Activated T-cell treated with anti-CD3 and anti-CD28 coated beads for 4 hours (primary cell): ENCODE measurements around the gene POFUT2.
"Not testable (repeated sequence)": the region's sequence is repeated elsewhere in the genome, so short reads cannot be mapped to it uniquely, and the experiment has no call there.

Experiments
- DNase-seq: peaks from one replicate; pipeline ENCODE4 v3.0.0-alpha.2; 2020

The POFUT2 gene

DNA sequence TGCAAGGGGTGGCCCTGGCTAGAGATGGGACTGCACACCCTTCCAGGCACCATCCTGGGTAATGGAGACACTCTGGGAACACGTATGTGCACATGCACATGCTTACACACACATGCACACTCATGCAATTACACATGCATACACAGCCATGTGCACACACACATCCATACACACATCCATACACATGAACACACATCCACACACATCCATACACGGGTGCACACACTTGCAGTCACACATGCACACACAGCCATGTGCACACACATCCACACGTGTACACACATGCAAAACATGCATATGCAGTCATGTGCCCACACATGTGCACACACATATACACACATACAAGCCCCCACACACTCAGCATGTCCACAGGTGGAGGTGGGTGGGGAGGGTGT, 22.3 kb upstream of the POFUT2 start:
- no peak for DNase-seq

DNA sequence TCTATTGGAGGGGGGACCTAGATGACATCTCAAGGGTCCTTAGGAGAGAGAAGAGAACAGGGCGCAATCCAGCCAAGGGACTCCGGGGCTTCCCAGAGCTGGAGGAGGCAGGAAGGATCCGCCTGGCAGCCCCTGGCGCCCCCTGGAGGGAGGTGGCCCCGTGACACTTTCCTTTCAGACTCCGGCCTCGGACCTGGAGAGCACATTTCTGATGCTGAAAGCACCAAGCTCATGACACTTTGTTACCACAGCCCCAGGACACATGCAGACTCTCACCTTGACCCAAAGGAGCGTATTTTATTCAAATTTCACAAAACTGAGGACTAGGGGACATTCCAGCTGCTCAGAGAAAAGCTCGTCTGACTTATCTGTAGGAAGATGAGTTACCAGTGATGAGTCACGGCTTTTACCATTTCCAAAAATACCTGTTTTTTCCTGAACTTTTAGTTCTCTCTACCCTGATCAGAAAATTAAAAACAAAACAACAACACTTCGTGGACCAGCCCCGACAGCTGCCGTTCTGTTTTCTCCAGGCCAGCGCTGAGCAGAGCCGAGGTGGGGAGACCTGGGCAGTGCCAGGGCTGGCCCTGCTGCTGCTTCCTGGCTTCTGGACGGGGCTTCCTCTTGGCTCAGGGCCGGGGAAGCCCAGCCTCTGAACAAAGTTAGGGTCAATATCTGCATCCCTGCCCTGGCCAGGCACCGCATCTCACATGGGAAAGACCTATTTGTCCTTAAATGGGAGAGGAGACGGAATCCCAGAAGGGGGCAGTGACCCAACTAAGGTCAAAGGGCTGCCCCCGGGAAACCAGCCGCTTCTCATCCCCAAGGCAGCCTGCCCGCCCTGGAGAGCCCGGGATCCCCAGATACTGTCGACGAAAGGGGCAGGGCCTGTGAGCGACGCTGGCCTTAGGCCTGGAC, 21.6 kb upstream of the POFUT2 start:
- no peak for DNase-seq

DNA sequence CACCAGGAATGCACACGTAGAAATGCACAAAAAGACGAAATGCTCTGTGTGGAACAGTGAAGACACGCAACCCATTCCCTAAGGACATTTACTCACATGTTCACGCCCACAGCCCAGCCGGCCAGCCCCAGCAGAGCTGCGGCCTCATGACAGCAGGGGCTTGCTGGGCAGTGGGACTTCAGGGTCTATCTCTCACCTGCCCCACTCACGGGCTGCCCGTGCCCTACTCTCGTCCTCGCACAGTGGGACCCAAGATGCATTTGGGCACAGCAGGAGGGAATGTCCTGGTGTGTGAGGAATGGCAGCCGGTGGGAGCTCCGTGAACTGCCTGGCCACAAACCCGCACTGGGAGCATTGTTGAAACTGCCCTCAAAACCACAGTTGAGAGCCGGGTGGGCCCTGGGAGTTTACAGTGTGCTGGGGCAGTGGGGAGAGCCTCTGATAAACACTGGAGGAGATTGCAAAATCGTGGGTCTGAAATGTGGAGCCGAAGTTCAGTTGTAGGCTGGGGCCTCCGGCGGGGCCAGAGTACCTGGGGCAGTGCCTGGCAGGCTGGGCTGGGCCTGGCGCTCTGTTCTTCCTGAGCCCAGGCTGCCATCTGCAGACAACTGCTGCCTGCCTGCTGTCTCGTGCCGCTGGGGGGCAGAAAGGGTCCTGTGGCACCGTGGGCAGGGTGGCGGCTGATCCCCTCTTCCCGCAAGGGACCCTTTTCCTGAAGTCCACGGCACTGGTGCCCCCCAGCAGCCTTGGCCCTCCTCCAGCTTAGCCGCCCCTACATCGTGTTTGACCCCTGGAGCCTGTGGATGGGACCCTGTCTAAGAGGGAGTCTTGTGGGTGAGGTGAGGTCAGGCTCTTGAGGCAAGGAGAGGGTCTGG, 20.7 kb upstream of the POFUT2 start:
- DNase-seq, result no peak

DNA sequence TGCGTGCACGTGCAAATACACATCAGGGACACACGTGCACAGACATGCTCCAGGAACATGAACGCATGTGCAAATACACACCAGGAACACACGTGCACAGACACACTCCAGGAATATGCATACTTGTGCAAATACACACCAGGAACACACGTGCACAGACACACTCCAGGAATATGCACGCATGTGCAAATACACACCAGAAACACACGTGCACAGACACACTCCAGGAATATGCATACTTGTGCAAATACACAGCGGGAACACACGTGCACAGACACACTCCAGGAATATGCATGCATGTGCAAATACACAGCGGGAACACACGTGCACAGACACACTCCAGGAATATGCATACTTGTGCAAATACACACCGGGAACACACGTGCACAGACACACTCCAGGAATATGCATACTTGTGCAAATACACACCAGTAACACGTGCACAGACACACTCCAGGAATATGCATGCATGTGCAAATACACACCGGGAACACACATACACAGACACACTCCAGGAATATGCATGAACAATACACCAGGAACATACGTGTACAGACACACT, 20.0 kb upstream of the POFUT2 start:
- not testable (repeated sequence) for DNase-seq

DNA sequence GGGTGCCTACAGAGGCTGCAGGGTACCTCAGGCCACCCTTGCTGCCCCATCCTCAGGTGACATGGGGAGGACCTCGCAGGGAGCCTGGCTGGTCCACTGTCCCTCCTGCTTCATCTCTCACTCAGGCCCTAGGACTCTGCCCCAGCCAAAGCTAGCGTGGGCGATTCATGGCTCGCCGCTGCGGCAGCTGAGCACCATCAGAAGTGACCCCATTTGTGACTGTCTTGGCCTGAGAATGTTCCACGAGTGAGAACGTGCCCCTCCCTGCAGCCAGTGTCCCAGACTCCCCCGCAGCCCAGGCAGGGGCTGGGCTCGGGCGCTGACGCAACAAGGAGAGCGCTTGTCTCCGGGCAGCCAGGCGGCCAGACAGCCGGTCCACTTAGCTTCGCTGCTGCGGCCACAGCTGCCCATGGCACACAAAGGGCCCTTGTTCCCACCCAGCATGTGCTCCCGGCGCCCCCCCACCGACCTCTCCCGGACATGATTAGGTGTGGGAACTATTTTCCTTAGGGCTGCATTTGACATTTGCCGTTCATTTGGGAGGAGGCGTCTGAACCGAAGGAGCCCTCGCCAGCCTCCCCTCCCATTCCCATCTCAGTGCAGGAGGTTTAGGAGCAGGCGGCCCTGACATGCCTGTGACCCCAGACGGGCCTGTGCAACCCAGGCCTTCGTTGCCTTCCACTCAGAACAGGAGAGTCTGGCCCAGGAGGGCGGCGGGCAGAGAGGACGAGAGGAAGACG, 19.3 kb upstream of the POFUT2 start:
- DNase-seq, result no peak

DNA sequence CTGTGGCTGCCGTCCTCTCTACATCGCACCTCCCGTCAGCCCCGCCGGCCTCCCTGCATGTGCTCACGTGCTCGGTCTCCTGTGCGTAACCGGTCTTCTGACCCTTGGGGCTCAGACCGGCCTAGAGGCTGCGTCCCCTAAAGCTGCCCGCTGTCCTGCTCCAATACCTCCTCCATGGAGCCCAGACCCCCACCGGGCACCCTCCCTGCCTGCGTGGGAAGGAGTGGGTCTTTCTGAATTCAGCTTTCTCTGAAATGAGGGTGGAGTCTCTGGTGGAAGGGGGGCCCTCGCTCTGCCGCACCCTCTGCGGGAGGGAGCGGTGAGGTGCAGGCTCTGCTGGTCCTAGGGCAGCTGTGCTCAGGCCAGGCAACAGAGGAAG, 18.7 kb upstream of the POFUT2 start:
- DNase-seq, result no peak

DNA sequence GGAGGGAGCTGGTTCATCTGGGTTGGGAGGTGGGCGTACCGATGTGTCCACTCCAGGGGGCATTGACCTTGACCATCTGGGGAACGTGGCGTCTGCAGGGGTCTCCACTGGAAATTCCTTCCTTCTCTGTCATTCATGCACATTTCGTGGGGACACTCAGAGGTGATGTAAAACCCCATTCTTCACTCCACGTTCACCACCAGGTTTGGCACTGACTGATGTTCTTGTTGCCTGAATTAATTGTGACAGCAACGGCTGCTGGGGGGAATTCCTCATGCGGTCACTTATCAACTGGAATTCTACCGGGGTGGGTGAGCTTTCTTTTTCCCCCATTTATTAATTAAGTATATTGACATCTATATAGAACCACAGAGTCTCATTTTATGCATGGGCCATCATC, 18.1 kb upstream of the POFUT2 start:
- no peak for DNase-seq

DNA sequence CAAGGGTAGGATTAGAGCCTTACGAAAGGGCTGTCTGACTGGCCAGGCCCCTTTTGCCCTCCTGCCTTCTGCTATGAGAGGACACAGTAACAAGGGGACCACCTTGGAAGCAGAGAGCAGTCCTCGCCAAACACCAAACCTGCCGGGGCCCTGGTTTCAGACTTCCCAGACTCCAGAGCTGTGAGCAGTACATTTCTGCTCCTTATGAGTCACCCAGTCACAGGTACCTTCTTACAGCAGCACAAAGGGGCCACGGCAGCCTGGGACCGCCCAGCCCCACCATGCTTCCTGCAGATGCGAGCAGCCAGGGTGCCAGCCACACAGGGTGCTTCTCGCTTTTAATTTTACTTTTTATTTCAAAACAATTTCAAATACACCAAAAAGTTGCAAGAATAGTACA, 17.2 kb upstream of the POFUT2 start:
- DNase-seq, result no peak

DNA sequence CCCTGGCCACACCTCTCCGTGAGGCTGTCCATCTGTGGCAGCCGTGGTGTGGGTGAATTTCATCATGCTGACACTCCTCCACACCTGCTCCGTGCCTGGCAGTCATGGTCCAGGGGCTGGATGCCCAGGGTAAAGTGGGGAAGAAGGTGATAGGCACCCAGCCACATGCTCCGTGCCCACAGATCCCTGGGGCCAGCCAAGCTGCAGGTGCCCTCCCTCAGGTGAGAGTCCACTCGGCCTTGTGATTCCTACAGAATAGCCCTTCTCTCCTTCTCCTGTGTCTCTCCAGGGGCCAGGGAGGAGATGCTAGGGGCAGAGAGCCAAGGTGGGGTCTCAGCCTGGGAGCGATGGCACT, 16.8 kb upstream of the POFUT2 start:
- no peak for DNase-seq

DNA sequence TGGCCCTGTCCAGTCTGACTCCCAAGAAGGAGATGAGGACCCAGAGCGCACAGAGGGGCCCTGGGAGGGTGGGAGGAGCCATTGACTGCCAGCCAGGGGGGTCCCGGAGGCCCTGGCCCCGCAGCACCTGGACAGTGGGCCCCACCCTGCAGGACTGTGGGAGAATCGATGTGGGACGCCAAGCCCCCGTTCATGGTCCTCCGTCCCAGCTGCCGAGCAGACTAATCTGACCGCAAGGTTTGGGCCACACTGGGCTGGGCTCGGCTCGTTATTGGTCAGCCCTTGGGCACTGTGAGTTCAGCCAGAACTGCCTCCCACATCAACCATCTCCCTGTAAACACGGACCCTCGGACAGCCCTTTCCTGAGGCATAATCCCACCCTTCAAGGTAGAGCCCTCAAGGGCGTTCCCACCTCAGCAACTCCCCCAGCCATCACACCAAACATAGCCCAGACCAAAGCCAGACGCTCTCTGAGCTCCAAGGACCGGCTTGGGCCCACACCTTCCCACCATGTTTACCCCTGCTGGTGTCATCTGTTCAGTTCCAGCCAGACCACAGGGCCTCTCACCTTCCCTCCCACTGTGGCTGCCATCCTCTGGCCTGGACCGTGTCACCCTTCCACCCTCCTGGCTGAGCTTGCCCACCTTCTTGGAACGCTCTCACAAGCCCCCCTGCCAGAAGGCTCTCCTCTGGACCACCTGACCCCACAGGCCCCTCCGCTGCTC, 16.2 kb upstream of the POFUT2 start:
- DNase-seq, result no peak

DNA sequence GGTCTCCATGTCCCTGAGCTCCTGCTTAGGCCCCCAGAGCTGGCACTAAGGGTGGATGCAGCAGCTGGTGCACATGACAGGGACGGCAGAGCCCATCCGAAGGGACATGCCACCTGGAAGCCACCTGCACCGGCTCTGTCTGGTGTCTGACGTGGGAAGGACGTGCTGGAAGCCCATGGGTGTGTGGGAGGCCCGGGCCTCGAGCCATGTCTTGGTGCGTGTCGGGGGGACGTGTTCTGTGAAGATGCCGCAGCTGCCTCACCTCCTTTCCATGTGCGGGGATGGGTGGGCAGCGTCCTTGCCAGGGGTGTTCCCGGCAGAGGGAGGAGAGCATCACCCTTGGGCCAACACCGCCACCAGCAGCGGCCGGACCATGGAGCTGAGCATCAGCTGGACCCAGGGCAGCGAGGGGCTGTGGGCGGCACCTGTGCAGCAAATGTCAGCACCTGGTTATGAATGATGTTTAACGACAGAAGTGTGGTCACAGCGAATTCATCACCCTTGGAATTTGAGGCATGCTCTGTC, 15.5 kb upstream of the POFUT2 start:
- DNase-seq, result no peak

DNA sequence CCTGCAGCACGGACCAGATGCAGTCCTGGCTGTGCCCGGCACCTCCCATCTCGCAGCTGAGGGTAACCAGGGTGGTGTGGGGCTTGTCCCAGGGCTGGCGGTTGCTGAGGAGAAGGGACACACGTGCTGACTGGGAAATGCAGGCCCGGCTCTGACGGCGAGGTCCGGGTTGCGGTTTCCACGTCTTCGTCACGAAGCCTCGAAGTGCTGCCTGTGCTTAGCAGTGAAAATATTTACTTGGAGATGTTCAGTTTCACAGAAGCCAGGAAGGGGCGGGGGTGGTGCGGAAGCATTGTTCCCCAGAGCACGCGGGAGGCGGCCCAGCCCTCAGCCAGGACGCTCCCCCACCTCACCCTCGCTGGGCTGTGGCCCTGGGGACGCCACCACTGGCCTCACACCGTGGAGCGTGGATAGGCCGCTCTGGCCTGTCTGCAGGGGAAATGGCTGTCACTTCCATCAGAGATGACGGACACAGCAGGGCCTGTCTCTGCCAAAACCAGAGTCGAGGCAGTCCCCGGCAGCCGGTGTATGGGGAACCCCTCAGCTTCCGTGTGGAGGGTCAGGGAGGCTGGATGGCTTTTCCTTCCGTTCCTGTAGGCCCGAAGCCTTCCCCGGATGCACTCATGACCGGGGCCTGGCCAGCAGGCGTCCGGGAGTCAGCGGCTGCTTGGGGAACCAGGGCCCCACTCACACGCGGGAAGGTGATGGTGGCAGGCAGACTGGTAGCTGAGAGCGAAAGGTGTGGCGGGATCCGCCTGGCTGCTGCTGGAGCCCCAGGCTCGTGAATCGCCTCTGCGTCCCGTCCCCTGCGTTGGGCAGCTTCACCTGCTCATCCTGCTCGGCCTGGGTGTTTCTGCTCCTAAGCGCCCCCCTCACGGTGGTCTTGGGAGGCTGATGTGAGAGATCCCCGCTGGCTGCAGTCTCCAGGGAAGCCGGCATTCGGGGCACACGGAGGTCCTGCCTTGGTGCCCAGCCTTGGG, 14.7 kb upstream of the POFUT2 start:
- peak; percentile 14 for DNase-seq

DNA sequence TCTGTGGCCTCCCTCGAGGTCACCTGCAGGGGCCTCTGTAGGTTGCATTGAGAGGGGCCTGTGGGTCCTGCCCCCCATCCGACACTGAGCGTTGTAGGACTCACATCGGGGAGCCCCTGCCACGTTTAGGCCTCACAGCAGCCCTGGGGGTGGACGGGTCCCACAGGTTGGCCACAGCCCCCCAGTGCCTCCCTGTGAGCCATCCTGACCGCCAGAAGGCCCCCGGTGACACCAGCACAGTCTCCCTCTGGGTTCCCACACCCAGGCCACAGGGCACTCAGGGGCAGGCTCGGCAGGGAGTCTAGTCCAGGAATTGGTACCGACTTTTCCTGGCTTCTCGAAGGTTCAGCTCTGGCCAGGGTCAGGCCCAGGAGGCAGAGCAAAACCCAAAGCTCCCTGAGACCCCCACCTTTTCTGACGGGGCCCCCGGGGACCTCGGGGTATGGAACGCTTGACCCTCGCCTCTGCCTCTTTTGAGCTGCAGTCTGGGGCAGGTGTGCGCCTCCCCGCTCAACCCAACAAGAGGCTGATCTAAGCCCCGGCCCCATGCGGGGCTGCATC, 13.9 kb upstream of the POFUT2 start:
- no peak for DNase-seq

DNA sequence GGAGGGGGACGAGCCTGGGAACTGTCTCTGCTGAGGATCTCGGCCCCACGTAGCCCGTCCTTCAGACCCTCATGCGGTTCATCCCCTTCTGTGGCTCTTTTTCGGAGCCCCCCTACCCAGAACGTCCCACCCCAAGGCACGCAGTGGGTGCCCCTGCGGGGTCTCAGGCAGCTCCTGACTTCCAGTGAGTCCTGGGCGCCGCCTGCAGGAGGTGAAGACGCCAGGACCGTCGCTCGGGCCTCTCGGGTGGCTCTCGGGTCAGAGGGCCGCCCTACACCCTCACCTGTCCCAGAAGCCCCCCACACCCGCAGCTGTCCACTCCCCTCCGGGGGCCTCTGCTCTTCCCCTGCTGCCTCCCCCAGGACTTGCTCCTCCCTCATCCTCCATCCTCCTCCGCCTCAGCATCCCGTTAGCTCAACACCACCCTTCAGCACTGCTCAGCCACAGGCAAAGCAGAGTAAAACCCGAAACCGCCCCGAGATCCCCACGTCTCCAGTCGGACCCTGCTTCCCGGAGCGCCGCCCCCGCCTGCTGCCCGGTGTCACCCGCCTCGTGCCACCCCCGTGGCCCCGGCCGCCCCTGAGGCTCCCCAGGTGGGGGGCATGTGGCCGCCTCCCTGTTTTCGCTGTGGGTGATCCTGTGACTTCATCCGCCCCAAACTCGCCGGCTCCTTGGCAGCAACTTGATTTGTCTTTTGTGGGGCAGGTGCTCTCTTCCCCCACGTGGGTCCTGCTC, 13.3 kb upstream of the POFUT2 start:
- DNase-seq, result no peak

DNA sequence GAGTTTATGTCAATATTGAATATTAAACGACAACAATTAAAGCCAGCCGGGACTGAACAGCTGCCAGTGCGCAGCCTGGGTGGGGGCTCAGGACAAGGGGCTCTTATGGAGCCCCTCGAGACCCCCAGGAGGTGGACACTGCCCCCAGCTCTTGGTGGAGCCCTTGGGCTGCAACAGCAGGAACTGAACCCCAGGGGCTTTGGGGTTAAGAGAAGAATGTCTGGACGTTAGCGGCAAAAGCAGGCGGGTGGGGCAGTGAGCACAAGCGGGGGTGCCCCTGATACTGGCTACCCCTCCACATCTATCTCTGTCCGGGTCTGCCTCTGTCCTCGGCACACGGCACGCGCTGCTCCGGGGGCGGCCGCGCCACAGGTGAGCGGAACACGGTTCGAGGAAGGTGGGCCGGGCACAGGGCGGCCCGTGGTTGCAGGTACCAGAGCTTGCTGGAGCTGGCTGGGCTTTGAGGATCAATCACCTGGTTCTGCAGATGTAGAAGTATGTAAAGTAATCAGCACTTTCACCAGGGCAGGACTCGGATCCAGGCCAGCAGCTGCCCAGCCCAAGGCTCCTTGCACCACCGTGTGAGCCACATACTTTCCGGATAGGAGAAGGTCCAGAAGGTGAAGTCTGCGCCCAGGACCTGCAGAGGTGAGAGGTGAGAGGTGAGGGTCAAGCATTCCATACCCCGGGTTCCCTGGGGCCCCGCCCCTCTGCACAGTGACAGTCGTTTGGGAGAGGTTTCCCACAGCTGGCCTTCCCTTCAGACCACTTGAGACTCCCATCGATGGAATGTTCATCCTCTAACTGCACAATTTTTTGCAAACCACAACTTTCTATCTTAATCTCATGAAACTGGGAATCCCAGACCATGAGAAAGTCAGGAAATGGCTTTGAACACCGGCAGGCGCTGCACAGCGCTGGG, 12.4 kb upstream of the POFUT2 start:
- DNase-seq, result no peak

DNA sequence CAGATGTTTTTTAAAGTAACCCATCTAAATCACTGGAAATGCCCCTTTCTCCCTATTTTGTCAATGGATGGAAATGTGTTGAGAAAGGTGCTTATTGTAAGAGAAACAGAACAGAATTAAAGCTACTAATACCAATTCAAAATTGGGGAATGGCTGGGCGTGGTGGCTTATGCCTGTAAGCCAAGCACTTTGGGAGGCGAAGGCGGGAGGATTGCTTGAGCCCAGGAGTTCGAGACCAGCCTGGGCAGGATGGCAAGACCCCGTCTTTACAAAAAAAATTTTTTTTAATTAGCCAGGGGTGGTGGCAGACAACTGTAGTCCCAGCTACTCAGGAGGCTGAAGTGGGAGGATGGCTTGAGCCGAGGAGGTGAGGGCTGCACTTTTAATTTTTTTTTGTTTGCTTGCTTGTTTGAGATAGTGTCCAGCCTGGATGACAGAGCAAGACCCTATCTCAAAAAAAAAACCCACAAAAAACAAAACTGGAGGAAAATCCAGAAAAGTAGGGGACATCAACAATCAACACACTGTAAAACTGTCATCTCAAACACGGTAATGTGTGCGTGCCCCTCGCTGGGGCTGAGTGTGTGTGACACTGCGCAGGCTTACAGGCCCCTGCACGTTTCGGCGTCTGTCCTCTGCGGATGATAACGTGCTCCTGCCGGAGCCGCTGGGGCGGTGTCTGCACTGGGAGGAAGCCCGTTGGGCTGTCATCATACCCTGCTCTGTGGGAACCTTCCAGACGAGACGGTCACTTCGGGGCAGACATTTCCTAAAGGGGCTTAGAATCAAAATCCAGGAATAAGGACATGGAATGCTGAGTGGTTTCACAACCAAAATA, 11.6 kb upstream of the POFUT2 start:
- no peak for DNase-seq

DNA sequence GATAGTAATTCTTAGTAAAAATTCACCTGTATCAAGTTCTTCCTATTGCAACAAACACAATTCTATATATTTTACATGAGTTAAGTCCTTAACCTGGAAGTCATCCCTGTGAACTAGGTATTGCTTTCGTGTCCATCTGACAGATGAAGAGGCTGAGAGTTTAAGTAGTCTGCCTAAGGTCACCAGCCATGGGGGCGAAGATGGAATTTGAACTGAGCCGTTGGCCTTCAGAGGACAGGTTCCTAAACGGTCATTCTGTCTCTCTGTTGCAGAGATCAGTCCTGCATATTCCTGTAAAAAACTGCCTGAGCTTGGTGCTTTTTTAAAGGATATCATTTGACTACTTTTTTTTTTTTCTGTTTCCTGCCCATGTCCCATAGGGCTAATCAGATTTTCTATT, 10.2 kb upstream of the POFUT2 start:
- no peak for DNase-seq

DNA sequence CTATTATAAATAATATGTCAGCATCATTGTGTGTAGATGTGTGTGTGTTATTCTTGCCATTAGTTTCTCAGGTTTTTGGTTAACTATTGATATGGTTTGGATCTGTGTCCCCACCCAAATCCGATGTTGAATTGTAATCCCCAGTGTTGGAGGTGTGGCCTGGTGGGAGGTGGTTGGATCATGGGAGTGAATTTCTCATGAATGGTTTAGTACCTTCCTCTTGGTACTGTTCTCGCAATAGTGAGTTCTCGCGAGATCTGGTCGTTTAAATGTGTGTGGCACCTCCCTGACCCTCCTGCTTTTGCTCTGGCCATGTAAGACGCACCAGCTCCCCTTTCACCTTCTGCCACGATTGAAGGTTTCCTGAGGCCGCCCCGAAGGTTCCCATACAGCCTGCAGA, 9.6 kb upstream of the POFUT2 start:
- no peak for DNase-seq
